Measurements from ENCODE around the gene LIPT1. TPM values are rescaled to one million over a fixed set of nuclear protein-coding genes. Genes with fewer than 3 reads are reported as not detected.

Gene LIPT1
- total and polyA plus RNA-seq, 2 experiments from 2014 or later = 4.7 to 6.6 TPM

GRCh38 chr2:99158599-99158998, 3.8 kb downstream of the LIPT1 start:
- no peak for TF ChIP-seq CTCF (IDR thresholded peaks at IDR 0.05; ENCODE audit: low read depth, low read length)
- Histone ChIP-seq H3K27ac (no peak overlapping the region), H3K27me3 (no peaks in the 10 kb centered on the region), H3K4me3 (no peak overlapping the region), H3K9me3 (ENCODE audit: low read depth) (no peaks in the 10 kb centered on the region), H3K4me1 (ENCODE audit: low read depth) (peaks cover 12% of the 10 kb centered on the region), H3K36me3 (peaks cover 2% of the 10 kb centered on the region)
- DNase-seq (ENCODE audit: low read depth in 1 of 2, low spot score in 1 of 2) = no peak

- peaks cover 2% of the 10 kb centered on the region for H3K36me3 ChIP-seq
- peaks cover 5% of the 10 kb centered on the region for H3K4me1 ChIP-seq (ENCODE audit: low read depth)
Observed at GRCh38 chr2:99159594-99159993, 4.8 kb downstream of the LIPT1 start.

GRCh38 chr2:99166218-99166617, 11.5 kb downstream of the LIPT1 start:
- TF ChIP-seq CTCF (IDR thresholded peaks at IDR 0.05; ENCODE audit: low read depth, low read length) = no peak
- Histone ChIP-seq H3K4me1 (ENCODE audit: low read depth) (no peaks in the 10 kb centered on the region), H3K4me3 (no peak overlapping the region), H3K36me3 (peaks cover 19% of the 10 kb centered on the region), H3K27ac (no peak overlapping the region), H3K27me3 (no peaks in the 10 kb centered on the region), H3K9me3 (ENCODE audit: low read depth) (no peaks in the 10 kb centered on the region)
- no peak for DNase-seq (ENCODE audit: low read depth in 1 of 2, low spot score in 1 of 2)

More at GRCh38 chr2:99159594-99159993, 4.8 kb downstream of the LIPT1 start:
- no peak overlapping the region for H3K27ac ChIP-seq
- no peak for TF ChIP-seq CTCF (IDR thresholded peaks at IDR 0.05; ENCODE audit: low read depth, low read length)
- H3K4me3 ChIP-seq = no peak overlapping the region
- no peaks in the 10 kb centered on the region for H3K27me3 ChIP-seq
- no peaks in the 10 kb centered on the region for H3K9me3 ChIP-seq (ENCODE audit: low read depth)
- no peak for DNase-seq (ENCODE audit: low read depth in 1 of 2, low spot score in 1 of 2)

- Histone ChIP-seq H3K27ac (no peak overlapping the region), H3K36me3 (peaks cover 26% of the 10 kb centered on the region), H3K4me1 (ENCODE audit: low read depth) (no peaks in the 10 kb centered on the region), H3K27me3 (no peaks in the 10 kb centered on the region), H3K4me3 (no peak overlapping the region), H3K9me3 (ENCODE audit: low read depth) (no peaks in the 10 kb centered on the region)
- TF ChIP-seq CTCF (IDR thresholded peaks at IDR 0.05; ENCODE audit: low read depth, low read length) = no peak
- no peak for DNase-seq (ENCODE audit: low read depth in 1 of 2, low spot score in 1 of 2)
Observed at GRCh38 chr2:99169534-99169933, 14.8 kb downstream of the LIPT1 start.

- no peak for TF ChIP-seq CTCF (IDR thresholded peaks at IDR 0.05; ENCODE audit: low read depth, low read length)
- H3K27me3 ChIP-seq = no peaks in the 10 kb centered on the region
- H3K36me3 ChIP-seq = peaks cover 26% of the 10 kb centered on the region
- DNase-seq (ENCODE audit: low read depth in 1 of 2, low spot score in 1 of 2) = no peak
- H3K27ac ChIP-seq = no peak overlapping the region
- H3K4me3 ChIP-seq = no peak overlapping the region
- no peaks in the 10 kb centered on the region for H3K9me3 ChIP-seq (ENCODE audit: low read depth)
- H3K4me1 ChIP-seq (ENCODE audit: low read depth) = no peaks in the 10 kb centered on the region
Observed at GRCh38 chr2:99171377-99172140, 16.8 kb downstream of the LIPT1 start.

Measured in cardiac muscle cell (in vitro differentiated cells and primary cell).